HCT116 (cell line): ENCODE results near the gene SDK1. TPM values are rescaled to one million over a fixed set of nuclear protein-coding genes. Genes with fewer than 3 reads are reported as not detected.

ENCODE experiments used
- ATAC-seq: fragments of 200-7000 bp; cut with Tn5 transposase; 2 replicates; pipeline ENCODE4 v1.9.1; 2020; ENCODE audit warnings: mild to moderate bottlenecking, moderate library complexity
- BruUV-seq: library from RNA; stranded (reverse); fragments of 400-500 nt; replicated peaks from 2 replicates; lab custom pipeline; 2021; lab: Mats Ljungman, UMichigan
- CTCF ChIA-PET: fragments of 300-600 bp; sonication (Branson Sonifier 250); formaldehyde crosslinking; loops from one replicate; lab custom pipeline; 2021; ENCODE audit warnings: antibody characterized with exemption; lab: Charles Lee
- POLR2A ChIA-PET: fragments of 300-600, 350-600 bp; sonication (Branson Sonifier 250); formaldehyde crosslinking; loops from one replicate; lab custom pipeline; 2021; ENCODE audit warnings: antibody characterized with exemption; lab: Charles Lee
- RAD21 ChIA-PET, 2 experiments: fragments of 300-600 bp; sonication (Branson Sonifier 250); formaldehyde crosslinking; loops; one replicate each; lab custom pipeline; 2023; ENCODE audit warnings: low total read pairs in 2 of 2; ENCODE audit not compliant: uncharacterized antibody in 2 of 2, unreplicated experiment in 2 of 2, low non-redundant PET in 1 of 2; lab: Charles Lee
- DNase-seq: peaks from one replicate; pipeline ENCODE4 v3.0.0-alpha.2; 2010; ENCODE audit warnings: low read depth, low spot score
- H2AFZ ChIP-seq: fragments of 200-600 bp; shearing (Covaris generic), sonication (generic); 2 replicates; pipeline ENCODE4 v1.6.1; 2017; ENCODE audit warnings: low read depth, mixed run types, mixed read lengths, antibody characterized with exemption, low read length; ENCODE audit not compliant: poor library complexity, severe bottlenecking
- H3K27ac ChIP-seq: 2 replicates; pipeline ENCODE4 v1.5.1; 2012; ENCODE audit warnings: low read depth, low read length
- H3K27me3 ChIP-seq: fragments of 200-600 bp; sonication (generic); 2 replicates; pipeline ENCODE4 v1.6.1; 2016; ENCODE audit warnings: mixed run types, low read length, mixed read lengths; ENCODE audit not compliant: insufficient read depth
- H3K36me3 ChIP-seq, 2 experiments: fragments of 200-500 bp in 1 of 2; fragments of 200-600 bp in 1 of 2; sonication (Bioruptor generic) in 1 of 2; sonication (generic) in 1 of 2; 2 replicates each; pipeline versions ENCODE4 v1.5.1 to v1.6.1; 2014 to 2016; ENCODE audit warnings: low read length in 2 of 2, inconsistent platforms in 1 of 2, mixed read lengths in 1 of 2, mixed run types in 1 of 2; ENCODE audit not compliant: insufficient read depth in 2 of 2, control insufficient read depth in 1 of 2
- H3K4me1 ChIP-seq, 2 experiments: fragments of 200-600 bp in 1 of 2; sonication (generic) in 1 of 2; 2 replicates each; pipeline versions ENCODE4 v1.5.1 to v1.6.1; 2012 to 2017; ENCODE audit warnings: low read length in 2 of 2, inconsistent platforms in 1 of 2, mild to moderate bottlenecking in 1 of 2, mixed read lengths in 1 of 2, mixed run types in 1 of 2, moderate library complexity in 1 of 2; ENCODE audit not compliant: insufficient read depth in 2 of 2, control insufficient read depth in 1 of 2
- H3K4me2 ChIP-seq: fragments of 200-600 bp; sonication (generic); 2 replicates; pipeline ENCODE4 v1.6.1; 2017; ENCODE audit warnings: mixed run types, low read length, mixed read lengths
- H3K4me3 ChIP-seq, 2 experiments: fragments of 200-600 bp in 1 of 2; sonication (generic) in 1 of 2; replicated peaks in 1 of 2; 2 replicates each; pipeline ENCODE4 v1.5.1; 2011 to 2016; ENCODE audit warnings: low read length in 2 of 2, control low read depth in 1 of 2, low read depth in 1 of 2, mild to moderate bottlenecking in 1 of 2, mixed read lengths in 1 of 2, mixed run types in 1 of 2
- H3K79me2 ChIP-seq: fragments of 200-600 bp; sonication (generic); 2 replicates; pipeline ENCODE4 v1.6.1; 2017; ENCODE audit warnings: mild to moderate bottlenecking, mixed run types, low read length, moderate library complexity, mixed read lengths; ENCODE audit not compliant: insufficient read depth
- H3K9ac ChIP-seq: fragments of 200-600 bp; sonication (generic); 2 replicates; pipeline ENCODE4 v1.6.1; 2016; ENCODE audit warnings: low read length, mixed read lengths
- H3K9me2 ChIP-seq: fragments of 200-600 bp; sonication (generic), shearing (Covaris generic); 2 replicates; pipeline ENCODE4 v1.6.1; 2017; ENCODE audit warnings: mixed run types, mild to moderate bottlenecking, moderate library complexity; ENCODE audit not compliant: insufficient read depth
- H3K9me3 ChIP-seq, 2 experiments: fragments of 200-500 bp in 1 of 2; fragments of 200-600 bp in 1 of 2; sonication (Bioruptor generic) in 1 of 2; sonication (generic) in 1 of 2; 2 replicates each; pipeline ENCODE4 v1.6.1; 2014 to 2017; ENCODE audit warnings: low read length in 2 of 2, mixed read lengths in 2 of 2, inconsistent platforms in 1 of 2, low read depth in 1 of 2, mild to moderate bottlenecking in 1 of 2, mixed run types in 1 of 2, moderate library complexity in 1 of 2; ENCODE audit not compliant: control insufficient read depth in 1 of 2, insufficient read depth in 1 of 2
- H4K20me1 ChIP-seq: fragments of 200-600 bp; sonication (generic), shearing (Covaris generic); 2 replicates; pipeline ENCODE4 v1.6.1; 2017; ENCODE audit warnings: mixed run types, mild to moderate bottlenecking, moderate library complexity; ENCODE audit not compliant: insufficient read depth
- CEBPB ChIP-seq: IDR thresholded peaks from 2 replicates; pipeline ENCODE4 v1.6.1; 2012; ENCODE audit warnings: low read depth
- EGR1 ChIP-seq: IDR thresholded peaks from 2 replicates; pipeline ENCODE4 v1.6.1; 2012; ENCODE audit warnings: low read depth
- FOSL1 ChIP-seq: IDR thresholded peaks from 2 replicates; pipeline ENCODE4 v1.6.1; 2012; ENCODE audit warnings: low read depth
- POLR2A ChIP-seq: IDR thresholded peaks from 2 replicates; pipeline ENCODE4 v1.7.0; 2011; ENCODE audit warnings: borderline replicate concordance; ENCODE audit not compliant: insufficient read depth, insufficient read length; ENCODE audit errors: extremely low read depth
- SP1 ChIP-seq: IDR thresholded peaks from 2 replicates; pipeline ENCODE4 v1.6.1; 2012; ENCODE audit warnings: low read depth
- ZFX ChIP-seq: fragments of 450-650 bp; IDR thresholded peaks from 2 replicates; pipeline ENCODE4 v1.6.1; 2017
- ZNF274 ChIP-seq: fragments of 200-500 bp; sonication (Bioruptor generic); IDR thresholded peaks from 2 replicates; pipeline ENCODE4 v1.6.1; 2014; ENCODE audit warnings: mild to moderate bottlenecking, low read depth, low read length, inconsistent platforms
- intact Hi-C: fragments of 100-400 bp; cut with micrococcal nuclease; formaldehyde crosslinking; loops from 2 replicates; pipeline ENCODE4 v1.10.0; 2022
- total RNA-seq: library from RNA; stranded (reverse); gene quantifications from one replicate; pipeline ENCODE4 v1.2.1, GENCODE V29; 2021; ENCODE audit not compliant: unreplicated experiment

Gene SDK1
- total RNA-seq, 1 experiment from 2014 or later, result 0.05 TPM

- no peaks in the 10 kb centered on the region for H3K9me2 ChIP-seq
- H2AFZ ChIP-seq, result no peak overlapping the region
- H3K36me3 ChIP-seq, result no peaks in the 10 kb centered on the region
- no peak overlapping the region for H3K4me2 ChIP-seq
- intact Hi-C loops, result no loop called here
- H3K4me3 ChIP-seq, result no peak overlapping the region
- H3K27me3 ChIP-seq, result 0 out of 2 replicates have a peak, but pooled peaks cover 4% of the 10 kb centered on the region
- DNase-seq (no peak), ATAC-seq (no peak)
- CTCF ChIA-PET, result no interaction called here
- POLR2A ChIA-PET, result no interaction called here
- no peak for TF ChIP-seq CEBPB
- TF ChIP-seq POLR2A, result no peak
- no peak for TF ChIP-seq SP1
- TF ChIP-seq ZFX, result no peak
- no peak for TF ChIP-seq ZNF274
- TF ChIP-seq EGR1, result no peak
- H3K9ac ChIP-seq, result no peak overlapping the region
- H3K27ac ChIP-seq, result no peak overlapping the region
- RAD21 ChIA-PET, result no interaction called here
- no peaks in the 10 kb centered on the region for H3K4me1 ChIP-seq
- H4K20me1 ChIP-seq, result no peaks in the 10 kb centered on the region
- H3K9me3 ChIP-seq, result no peaks in the 10 kb centered on the region; a peak in 2 of 4 replicates
- no peaks in the 10 kb centered on the region for H3K79me2 ChIP-seq
- BruUV-seq, result no TSS peak
Observed at GRCh38 chr7:4124556-4125477, 823.8 kb downstream of the SDK1 start.

GRCh38 chr7:4127909-4128560 is 827.0 kb downstream of the SDK1 start:
- no peak overlapping the region for H3K4me3 ChIP-seq
- H3K27me3 ChIP-seq, result 0 out of 2 replicates have a peak, but pooled peaks cover 4% of the 10 kb centered on the region
- no TSS peak for BruUV-seq
- no peak for ATAC-seq
- H3K36me3 ChIP-seq, result no peaks in the 10 kb centered on the region
- RAD21 ChIA-PET, result no interaction called here
- H3K9me2 ChIP-seq, result no peaks in the 10 kb centered on the region
- H3K9me3 ChIP-seq, result no peaks in the 10 kb centered on the region
- TF ChIP-seq FOSL1, result no peak
- TF ChIP-seq, all 23 proteins: peak for 0
- Histone ChIP-seq H2AFZ (no peak overlapping the region), H3K27ac (no peak overlapping the region), H3K79me2 (no peaks in the 10 kb centered on the region), H4K20me1 (no peaks in the 10 kb centered on the region), H3K9ac (no peak overlapping the region), H3K4me2 (no peak overlapping the region), H3K4me1 (no peaks in the 10 kb centered on the region)
- intact Hi-C loops, result no loop called here
- CTCF ChIA-PET, result no interaction called here
- no peak for DNase-seq
- POLR2A ChIA-PET, result no interaction called here
